Keratinocyte (primary cell): ENCODE measurements around the gene ARRDC4. TPM values are rescaled to one million over a fixed set of nuclear protein-coding genes. Genes with fewer than 3 reads are reported as not detected.

Experiments
- DNase-seq: peaks from one replicate; pipeline ENCODE4 v3.0.0-alpha.2; 2011; ENCODE audit warnings: low read depth, missing footprints, low spot score
- FAIRE-seq: peaks from 2 replicates; lab custom pipeline; 2011; peaks lifted over from hg19 to GRCh38; lab: Jason Lieb, UNC
- H2AFZ ChIP-seq: 2 replicates; pipeline ENCODE4 v1.6.0; 2012; ENCODE audit warnings: low read length, control low read depth, inconsistent platforms; ENCODE audit not compliant: control insufficient read depth
- H3K27ac ChIP-seq: 2 replicates; pipeline ENCODE4 v1.5.1; 2011; ENCODE audit warnings: low read length; ENCODE audit not compliant: control insufficient read depth, insufficient read depth
- H3K27me3 ChIP-seq: 3 replicates; pipeline ENCODE4 v1.6.0; 2011; ENCODE audit warnings: low read length; ENCODE audit not compliant: control insufficient read depth, insufficient read depth; ENCODE audit errors: extremely low read depth
- H3K36me3 ChIP-seq, 2 experiments: 2 replicates in 1 of 2; 3 replicates in 1 of 2; pipeline ENCODE4 v1.5.1; 2011; ENCODE audit warnings: low read length in 2 of 2, mild to moderate bottlenecking in 1 of 2; ENCODE audit not compliant: control insufficient read depth in 2 of 2, insufficient read depth in 2 of 2; ENCODE audit errors: extremely low read depth in 1 of 2
- H3K4me1 ChIP-seq: 3 replicates; pipeline ENCODE4 v1.5.1; 2011; ENCODE audit warnings: low read length; ENCODE audit not compliant: control insufficient read depth, insufficient read depth; ENCODE audit errors: extremely low read depth
- H3K4me2 ChIP-seq: 3 replicates; pipeline ENCODE4 v1.6.0; 2011; ENCODE audit warnings: low read depth, low read length; ENCODE audit not compliant: control insufficient read depth, insufficient read depth; ENCODE audit errors: extremely low read depth
- H3K4me3 ChIP-seq, 3 experiments: fragments of 200-600 bp in 1 of 3; sonication (generic) in 1 of 3; 2 replicates in 2 of 3; 3 replicates in 1 of 3; pipeline ENCODE4 v1.5.1; 2011 to 2016; ENCODE audit warnings: low read length in 3 of 3, mild to moderate bottlenecking in 3 of 3, control low read depth in 2 of 3, inconsistent platforms in 1 of 3, low read depth in 1 of 3, mixed read lengths in 1 of 3, mixed run types in 1 of 3, moderate library complexity in 1 of 3; ENCODE audit not compliant: control insufficient read depth in 2 of 3, insufficient read depth in 2 of 3; ENCODE audit errors: extremely low read depth in 1 of 3
- H3K79me2 ChIP-seq: 2 replicates; pipeline ENCODE4 v1.6.0; 2012; ENCODE audit warnings: low read length; ENCODE audit not compliant: control insufficient read depth, insufficient read depth
- H3K9ac ChIP-seq: 3 replicates; pipeline ENCODE4 v1.6.0; 2011; ENCODE audit warnings: low read length; ENCODE audit not compliant: control insufficient read depth, insufficient read depth; ENCODE audit errors: extremely low read depth
- H3K9me1 ChIP-seq: 3 replicates; pipeline ENCODE4 v1.6.0; 2011; ENCODE audit warnings: low read length; ENCODE audit not compliant: control insufficient read depth, insufficient read depth; ENCODE audit errors: extremely low read depth
- H3K9me3 ChIP-seq: 2 replicates; pipeline ENCODE4 v1.5.1; 2012; ENCODE audit warnings: low read depth, low read length; ENCODE audit not compliant: control insufficient read depth
- H4K20me1 ChIP-seq: 3 replicates; pipeline ENCODE4 v1.6.0; 2011; ENCODE audit warnings: low read length; ENCODE audit not compliant: control insufficient read depth, insufficient read depth; ENCODE audit errors: extremely low read depth
- CTCF ChIP-seq, 3 experiments: IDR thresholded peaks in 1 of 3; conservative IDR thresholded peaks in 1 of 3; optimal IDR thresholded peaks in 1 of 3; 2 replicates in 2 of 3; 3 replicates in 1 of 3; pipeline versions ENCODE3 to v1.5.1; 2011; ENCODE audit warnings: low read length in 3 of 3, mild to moderate bottlenecking in 3 of 3, moderate library complexity in 2 of 3, control low read depth in 1 of 3, inconsistent platforms in 1 of 3; ENCODE audit not compliant: insufficient read depth in 2 of 3; ENCODE audit errors: extremely low read depth in 1 of 3
- EZH2 ChIP-seq: IDR thresholded peaks from one replicate; pipeline ENCODE4 v1.6.1; 2012; ENCODE audit warnings: inconsistent platforms, mild to moderate bottlenecking, low read length, moderate library complexity
- dilution Hi-C: fragments of 300-500 bp; cut with MboI; formaldehyde crosslinking; loops from one replicate; pipeline ENCODE4 v1.7.0; 2020; ENCODE audit warnings: low sequenced_read_pairs; ENCODE audit not compliant: extremely low pct_ligation_motif_present
- polyA plus RNA-seq, 5 experiments: library from polyadenylated mRNA; depleted of rRNA in 3 of 5; stranded (reverse) in 3 of 5; stranded (forward) in 1 of 5; unstranded in 1 of 5; fragments of >200 nt; gene quantifications; 1 replicate in 1 of 5; 2 replicates in 3 of 5; 3 replicates in 1 of 5; pipeline versions ENCODE4 v1.2.1 to v1.2.3, GENCODE V29; 2011 to 2012; ENCODE audit warnings: missing spikeins in 2 of 5, low read depth in 1 of 5, low replicate concordance in 1 of 5

The ARRDC4 gene
- polyA plus RNA-seq, 1 donor (not counting 4 experiments of a cell fraction or from before 2014, with no cell fraction given) = 34.6 TPM

DNA sequence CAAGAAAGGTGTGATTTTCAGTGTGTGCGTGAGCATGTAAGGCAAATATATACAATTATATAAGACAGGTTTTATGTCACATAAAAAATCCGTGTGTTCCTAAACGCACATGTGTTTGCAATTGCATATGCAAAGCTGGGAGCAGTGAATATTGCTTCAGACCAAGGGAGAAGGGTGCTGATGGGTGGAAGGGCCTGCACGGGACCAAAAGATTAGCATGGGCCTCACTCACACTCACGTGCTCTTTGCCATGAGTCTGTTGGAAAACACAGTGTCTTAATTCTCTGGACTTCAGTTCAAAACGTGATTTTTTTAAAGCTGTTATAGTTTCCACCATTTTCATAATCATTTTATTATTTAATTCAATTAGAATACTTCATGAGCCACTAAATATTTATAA, 7.2 kb upstream of the ARRDC4 start:
- no peak overlapping the region for H2AFZ ChIP-seq

DNA sequence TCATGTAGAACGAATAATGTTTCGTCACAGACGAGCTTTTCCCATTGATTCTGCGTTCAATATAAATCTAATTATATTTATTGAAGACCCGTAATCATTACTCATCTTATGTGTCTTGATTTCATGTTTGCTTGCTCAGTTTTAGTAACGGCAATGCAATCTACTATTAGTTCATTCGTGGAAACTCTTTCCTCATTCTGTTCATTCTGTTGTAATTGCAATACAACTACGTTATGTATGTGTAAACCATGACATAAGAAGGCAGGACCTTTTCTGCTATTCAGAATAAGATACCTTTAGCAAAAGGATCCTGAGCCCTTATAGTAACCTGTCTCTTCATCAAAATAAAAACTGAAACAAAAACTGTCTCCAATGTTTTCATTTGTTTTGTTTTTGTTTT, 6.8 kb upstream of the ARRDC4 start:
- H4K20me1 ChIP-seq = no peaks in the 10 kb centered on the region
- DNase-seq (no peak), FAIRE-seq (no peak)
- no peaks in the 10 kb centered on the region for H3K79me2 ChIP-seq
- H3K4me1 ChIP-seq = no peaks in the 10 kb centered on the region
- no peaks in the 10 kb centered on the region for H3K9me3 ChIP-seq
- dilution Hi-C loops = no loop called here
- no peaks in the 10 kb centered on the region for H3K9me1 ChIP-seq
- H3K4me3 ChIP-seq = no peak overlapping the region
- TF ChIP-seq EZH2 (no peak), CTCF (optimal IDR thresholded peaks at IDR 0.05 in 1 of 3, IDR thresholded peaks at IDR 0.05 in 1 of 3, conservative IDR thresholded peaks at IDR 0.05 in 1 of 3; ENCODE audit: extremely low read depth in 1 of 3, insufficient read depth in 2 of 3, low read length in 3 of 3) (no peak)
- H2AFZ ChIP-seq = no peak overlapping the region
- no peaks in the 10 kb centered on the region for H3K27me3 ChIP-seq
- no peak overlapping the region for H3K4me2 ChIP-seq
- no peak overlapping the region for H3K9ac ChIP-seq
- no peaks in the 10 kb centered on the region for H3K36me3 ChIP-seq
- no peak overlapping the region for H3K27ac ChIP-seq

More for the DNA sequence above, 7.2 kb upstream of the ARRDC4 start:
- Histone ChIP-seq H3K79me2 (no peaks in the 10 kb centered on the region), H3K36me3 (no peaks in the 10 kb centered on the region), H3K4me1 (no peaks in the 10 kb centered on the region), H3K27ac (no peak overlapping the region), H3K4me3 (no peak overlapping the region), H3K9ac (no peak overlapping the region), H4K20me1 (no peaks in the 10 kb centered on the region), H3K9me1 (no peaks in the 10 kb centered on the region), H3K9me3 (no peaks in the 10 kb centered on the region), H3K27me3 (no peaks in the 10 kb centered on the region), H3K4me2 (no peak overlapping the region)
- FAIRE-seq (no peak), DNase-seq (no peak)
- dilution Hi-C loops = no loop called here
- TF ChIP-seq EZH2 = no peak
- no peak for TF ChIP-seq CTCF (optimal IDR thresholded peaks at IDR 0.05 in 1 of 3, IDR thresholded peaks at IDR 0.05 in 1 of 3, conservative IDR thresholded peaks at IDR 0.05 in 1 of 3; ENCODE audit: extremely low read depth in 1 of 3, insufficient read depth in 2 of 3, low read length in 3 of 3)
